ENCODE results near the gene RAMP1.

- TF ChIP-seq, protein P1, sequence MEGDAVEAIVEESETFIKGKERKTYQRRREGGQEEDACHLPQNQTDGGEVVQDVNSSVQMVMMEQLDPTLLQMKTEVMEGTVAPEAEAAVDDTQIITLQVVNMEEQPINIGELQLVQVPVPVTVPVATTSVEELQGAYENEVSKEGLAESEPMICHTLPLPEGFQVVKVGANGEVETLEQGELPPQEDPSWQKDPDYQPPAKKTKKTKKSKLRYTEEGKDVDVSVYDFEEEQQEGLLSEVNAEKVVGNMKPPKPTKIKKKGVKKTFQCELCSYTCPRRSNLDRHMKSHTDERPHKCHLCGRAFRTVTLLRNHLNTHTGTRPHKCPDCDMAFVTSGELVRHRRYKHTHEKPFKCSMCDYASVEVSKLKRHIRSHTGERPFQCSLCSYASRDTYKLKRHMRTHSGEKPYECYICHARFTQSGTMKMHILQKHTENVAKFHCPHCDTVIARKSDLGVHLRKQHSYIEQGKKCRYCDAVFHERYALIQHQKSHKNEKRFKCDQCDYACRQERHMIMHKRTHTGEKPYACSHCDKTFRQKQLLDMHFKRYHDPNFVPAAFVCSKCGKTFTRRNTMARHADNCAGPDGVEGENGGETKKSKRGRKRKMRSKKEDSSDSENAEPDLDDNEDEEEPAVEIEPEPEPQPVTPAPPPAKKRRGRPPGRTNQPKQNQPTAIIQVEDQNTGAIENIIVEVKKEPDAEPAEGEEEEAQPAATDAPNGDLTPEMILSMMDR (IDR thresholded peaks at IDR 0.05), result no peak
- no peak for TF ChIP-seq POLR2A (IDR thresholded peaks at IDR 0.05)
- TF ChIP-seq POLR2AphosphoS5 (IDR thresholded peaks at IDR 0.05), result no peak
Measured at GRCh38 chr2:237876061-237876526, 16.7 kb downstream of the RAMP1 start.

All from prostate gland (tissue), 2 donors.